ENCODE measurements around the gene POLR2F. TPM values are rescaled to one million over a fixed set of nuclear protein-coding genes. Genes with fewer than 3 reads are reported as not detected.

POLR2F gene
- total RNA-seq, 1 experiment from 2014 or later: 107 TPM

- peaks cover 13 to 18% of the 10 kb centered on the region in 2 experiments for H3K4me1 ChIP-seq (ENCODE audit: control insufficient read depth in 1 of 2, insufficient read depth in 2 of 2, low read length in 2 of 2)
- ATAC-seq: no peak
- H3K4me3 ChIP-seq (replicated peaks in 1 of 2; ENCODE audit: low read depth in 1 of 2, low read length in 2 of 2): no peak overlapping the region
- no peaks in the 10 kb centered on the region for H3K27me3 ChIP-seq (ENCODE audit: insufficient read depth, low read length)
- ChIA-PET POLR2A (no interaction called here), CTCF (interaction anchor here (1.0 kb wide), 1 partner anchor 117 kb away, joined by 3 read pairs; no protein-coding TSS in a partner anchor), RAD21 (ENCODE audit: low non-redundant PET in 1 of 2, low total read pairs in 2 of 2, uncharacterized antibody in 2 of 2, unreplicated experiment in 2 of 2) (no interaction called here)
- no peak for DNase-seq (ENCODE audit: low read depth, low spot score)
- H3K36me3 ChIP-seq (ENCODE audit: control insufficient read depth in 1 of 2, insufficient read depth in 2 of 2, low read length in 2 of 2): peaks cover 16 to 18% of the 10 kb centered on the region in 2 experiments; a peak in 2 of 4 replicates
- no peak overlapping the region for H3K27ac ChIP-seq (ENCODE audit: low read depth, low read length)
- no peak overlapping the region for H2AFZ ChIP-seq (ENCODE audit: low read depth, low read length, poor library complexity, severe bottlenecking)
- intact Hi-C loops (cut with micrococcal nuclease): loop anchor here (10.0 kb wide), 1 partner anchor 46 kb away; no protein-coding TSS in a partner anchor
- no peak overlapping the region for H3K4me2 ChIP-seq (ENCODE audit: low read length)
- H3K9ac ChIP-seq (ENCODE audit: low read length): no peak overlapping the region
- no peaks in the 10 kb centered on the region for H3K79me2 ChIP-seq (ENCODE audit: insufficient read depth, low read length)
- H3K9me3 ChIP-seq (ENCODE audit: control insufficient read depth in 1 of 2, insufficient read depth in 1 of 2, low read depth in 1 of 2, low read length in 2 of 2): no peaks in the 10 kb centered on the region
- no peaks in the 10 kb centered on the region for H4K20me1 ChIP-seq (ENCODE audit: insufficient read depth)
- BruUV-seq (replicated peaks): no TSS peak
- H3K9me2 ChIP-seq (ENCODE audit: insufficient read depth): no peaks in the 10 kb centered on the region
- TF ChIP-seq YY1 (IDR thresholded peaks at IDR 0.05; ENCODE audit: extremely low read depth, insufficient replicate concordance, low read depth, low read length): no peak
- no peak for TF ChIP-seq SRF (IDR thresholded peaks at IDR 0.05; ENCODE audit: low read depth)
Measured at GRCh38 chr22:37930952-37931440, 22.5 kb upstream of the POLR2F start.

DNA sequence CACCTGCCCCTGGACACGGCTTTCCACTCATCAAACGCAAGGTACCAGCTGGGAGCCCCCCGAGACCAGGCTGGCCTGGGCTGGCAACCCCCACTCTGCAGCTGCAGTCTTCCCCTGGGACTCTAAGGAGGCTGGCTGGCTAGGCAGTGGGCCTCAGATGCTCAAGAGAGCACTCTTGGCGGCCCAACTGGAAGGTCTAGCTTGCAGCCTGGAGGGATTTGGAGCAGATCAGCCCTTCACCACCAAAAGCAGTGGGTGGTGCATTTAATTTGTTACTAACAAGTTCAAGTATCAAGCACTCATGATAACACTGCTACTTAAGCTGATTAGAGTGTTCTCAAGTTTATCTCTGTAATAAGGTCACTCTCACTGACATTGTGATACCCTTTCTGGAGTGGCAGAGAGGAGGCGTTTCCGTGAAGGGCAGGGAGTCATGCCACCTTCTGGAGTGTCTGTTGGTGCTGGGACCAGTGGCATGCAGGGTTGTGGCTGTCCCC is 21.6 kb upstream of the POLR2F start:
- H3K4me2 ChIP-seq (ENCODE audit: low read length): no peak overlapping the region
- H3K4me3 ChIP-seq (replicated peaks in 1 of 2; ENCODE audit: low read depth in 1 of 2, low read length in 2 of 2): no peak overlapping the region
- ATAC-seq (no peak), DNase-seq (ENCODE audit: low read depth, low spot score) (no peak)
- ChIA-PET POLR2A (no interaction called here), CTCF (no interaction called here), RAD21 (ENCODE audit: low non-redundant PET in 1 of 2, low total read pairs in 2 of 2, uncharacterized antibody in 2 of 2, unreplicated experiment in 2 of 2) (no interaction called here)
- H3K27ac ChIP-seq (ENCODE audit: low read depth, low read length): no peak overlapping the region
- no peak overlapping the region for H3K9ac ChIP-seq (ENCODE audit: low read length)
- H3K79me2 ChIP-seq (ENCODE audit: insufficient read depth, low read length): no peaks in the 10 kb centered on the region
- H3K27me3 ChIP-seq (ENCODE audit: insufficient read depth, low read length): no peaks in the 10 kb centered on the region
- no peaks in the 10 kb centered on the region for H3K9me2 ChIP-seq (ENCODE audit: insufficient read depth)
- intact Hi-C loops (cut with micrococcal nuclease): loop anchor here (10.0 kb wide), 1 partner anchor 47 kb away; no protein-coding TSS in a partner anchor
- H4K20me1 ChIP-seq (ENCODE audit: insufficient read depth): no peaks in the 10 kb centered on the region
- peaks cover 11% of the 10 kb centered on the region in 2 experiments; a peak in 2 of 4 replicates for H3K36me3 ChIP-seq (ENCODE audit: control insufficient read depth in 1 of 2, insufficient read depth in 2 of 2, low read length in 2 of 2)
- BruUV-seq (replicated peaks): no TSS peak
- no peak for TF ChIP-seq CBX3 (IDR thresholded peaks at IDR 0.05; ENCODE audit: low read depth)
- TF ChIP-seq CEBPB (IDR thresholded peaks at IDR 0.05; ENCODE audit: low read depth): no peak
- no peak for TF ChIP-seq MAX (IDR thresholded peaks at IDR 0.05)
- no peak for TF ChIP-seq SRF (IDR thresholded peaks at IDR 0.05; ENCODE audit: low read depth)
- H3K9me3 ChIP-seq (ENCODE audit: control insufficient read depth in 1 of 2, insufficient read depth in 1 of 2, low read depth in 1 of 2, low read length in 2 of 2): no peaks in the 10 kb centered on the region
- H2AFZ ChIP-seq (ENCODE audit: low read depth, low read length, poor library complexity, severe bottlenecking): no peak overlapping the region
- H3K4me1 ChIP-seq (ENCODE audit: control insufficient read depth in 1 of 2, insufficient read depth in 2 of 2, low read length in 2 of 2): peaks cover 13 to 18% of the 10 kb centered on the region in 2 experiments
